Measurements from ENCODE around the gene TCP11L1. TPM values are rescaled to one million over a fixed set of nuclear protein-coding genes. Genes with fewer than 3 reads are reported as not detected.

The TCP11L1 gene
- total and polyA plus RNA-seq, 9 of the 15 experiments (the other 6 are each of a cell fraction or from before 2014, with no cell fraction given): 1.6 to 15.3 (median 5.4) TPM

DNA sequence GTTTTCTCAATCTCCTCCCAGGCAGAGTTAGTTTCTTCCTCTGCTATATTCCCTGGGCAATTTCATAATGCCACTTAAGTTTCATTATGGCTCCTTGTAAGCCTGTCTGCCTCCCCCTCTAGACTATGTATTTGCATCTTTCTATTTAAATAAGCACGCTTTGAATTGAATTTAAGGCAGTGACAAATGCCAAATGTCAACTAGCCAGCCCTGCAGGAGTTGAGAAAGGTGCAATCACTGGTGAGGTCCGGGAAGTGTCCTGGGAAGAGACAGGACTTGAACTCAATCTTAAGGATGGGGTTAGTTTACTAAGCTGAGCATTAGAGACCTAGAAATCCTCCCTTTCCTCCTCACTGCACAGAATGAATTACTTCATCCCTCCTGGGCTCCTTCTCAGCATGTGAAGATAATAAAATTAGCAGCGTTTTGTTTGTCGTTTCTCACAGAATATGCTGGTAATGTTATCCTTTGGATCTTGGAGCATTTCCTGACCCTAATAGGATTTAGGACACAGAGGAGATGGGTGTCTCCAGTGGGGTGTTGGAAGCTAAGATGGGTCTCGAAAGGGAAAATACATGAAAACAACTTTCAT is 1.6 kb downstream of the TCP11L1 start (continued):
- TF ChIP-seq, protein P1, sequence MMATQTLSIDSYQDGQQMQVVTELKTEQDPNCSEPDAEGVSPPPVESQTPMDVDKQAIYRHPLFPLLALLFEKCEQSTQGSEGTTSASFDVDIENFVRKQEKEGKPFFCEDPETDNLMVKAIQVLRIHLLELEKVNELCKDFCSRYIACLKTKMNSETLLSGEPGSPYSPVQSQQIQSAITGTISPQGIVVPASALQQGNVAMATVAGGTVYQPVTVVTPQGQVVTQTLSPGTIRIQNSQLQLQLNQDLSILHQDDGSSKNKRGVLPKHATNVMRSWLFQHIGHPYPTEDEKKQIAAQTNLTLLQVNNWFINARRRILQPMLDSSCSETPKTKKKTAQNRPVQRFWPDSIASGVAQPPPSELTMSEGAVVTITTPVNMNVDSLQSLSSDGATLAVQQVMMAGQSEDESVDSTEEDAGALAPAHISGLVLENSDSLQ (IDR thresholded peaks at IDR 0.05): no peak

DNA sequence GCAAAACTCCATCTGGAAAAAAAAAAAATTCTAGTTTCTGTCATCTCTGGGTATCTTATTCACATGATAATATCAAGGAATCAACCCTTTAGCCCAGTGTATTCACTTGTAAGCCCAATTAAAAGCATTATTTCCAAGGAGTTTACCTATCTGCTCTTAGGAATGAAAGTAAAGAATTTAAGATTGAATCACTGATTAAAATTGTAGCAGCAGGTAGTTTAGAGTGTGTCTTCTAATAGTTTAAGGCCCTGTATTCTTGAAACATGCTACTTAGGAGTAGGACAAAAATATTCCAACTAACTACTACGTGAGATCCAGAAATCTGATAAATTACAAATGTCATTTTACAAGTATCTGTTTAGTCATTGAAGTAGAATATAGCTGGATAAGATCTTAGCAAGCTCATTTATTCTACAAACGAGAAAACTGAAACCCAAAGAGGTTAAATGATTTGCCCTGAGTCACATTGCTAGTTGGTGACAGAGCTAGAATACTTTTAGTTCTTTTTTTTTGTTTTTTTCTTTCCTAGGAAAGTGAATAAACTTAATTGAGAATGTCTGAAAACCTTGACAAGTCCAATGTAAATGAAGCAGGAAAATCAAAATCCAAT is 4.0 kb downstream of the TCP11L1 start:
- Histone ChIP-seq H4K20me1 (replicated peaks; ENCODE audit: control insufficient read depth, insufficient read depth, low read length) (no peaks in the 10 kb centered on the region), H3K9me3 (replicated peaks; ENCODE audit: control insufficient read depth, insufficient read depth, low read depth, low read length) (0 out of 2 replicates have a peak, but pooled peaks cover 2% of the 10 kb centered on the region), H3K4me1 (replicated peaks in 1 of 2; ENCODE audit: control insufficient read depth in 2 of 2, insufficient read depth in 2 of 2, low read length in 2 of 2) (peaks cover 0 to 19% of the 10 kb centered on the region in 2 experiments; a peak in 2 of 5 replicates), H3K79me2 (ENCODE audit: control insufficient read depth, insufficient read depth, low read length) (no peaks in the 10 kb centered on the region; the same call in 2 of the 3 replicates), H3K27me3 (ENCODE audit: control insufficient read depth in 2 of 2, insufficient read depth in 2 of 2, low read length in 2 of 2) (no peaks in the 10 kb centered on the region), H3K9me1 (ENCODE audit: control insufficient read depth, insufficient read depth, low read length) (no peaks in the 10 kb centered on the region), H3K9ac (ENCODE audit: insufficient read depth in 1 of 2, low read depth in 2 of 2, low read length in 2 of 2) (no peak overlapping the region), H3K36me3 (ENCODE audit: control insufficient read depth, insufficient read depth, low read length) (no peaks in the 10 kb centered on the region), H2AFZ (ENCODE audit: low read depth, low read length) (no peak overlapping the region), H3K4me3 (no peak overlapping the region), H3K4me2 (ENCODE audit: insufficient read depth, low read length) (no peak overlapping the region), H3K27ac (ENCODE audit: extremely low read depth, low read depth, low read length) (no peak overlapping the region)
- TF ChIP-seq TCF3 (CRISPR knock-in tag; IDR thresholded peaks at IDR 0.05) (no peak), NCOA2 (IDR thresholded peaks at IDR 0.05; ENCODE audit: partially characterized antibody in 2 of 2) (no peak), SPI1 (IDR thresholded peaks at IDR 0.05; ENCODE audit: borderline replicate concordance, low read depth, low read length) (no peak), NRF1 (conservative IDR thresholded peaks at IDR 0.05 in 1 of 2, IDR thresholded peaks at IDR 0.05 in 1 of 2) (no peak)
- no peak for DNase-seq (ENCODE audit: extremely low read depth in 1 of 4, low spot score in 3 of 4)
- no peak for FAIRE-seq
- no peak for ATAC-seq
- CTCF ChIA-PET (ENCODE audit: low intra/inter-chr PET ratio): no interaction called here
- 29% methylated on average over 2 of the region's 2 CpGs for whole genome bisulfite sequencing (ENCODE audit: insufficient coverage, low coverage, missing lambda C conversion rate)
- POLR2A ChIA-PET: interaction anchor here (0.6 to 1.3 kb wide), 7 partner anchors 10 to 927 kb away, joined by 3 to 5 read pairs (median 3); partner anchors contain the start of gene DEPDC7
- intact Hi-C loops (cut with micrococcal nuclease): no loop called here
- BruUV-seq (replicated peaks): no TSS peak
- in situ Hi-C loops (cut with MboI): no loop called here
